ENCODE results near the gene FUZ.

DNA sequence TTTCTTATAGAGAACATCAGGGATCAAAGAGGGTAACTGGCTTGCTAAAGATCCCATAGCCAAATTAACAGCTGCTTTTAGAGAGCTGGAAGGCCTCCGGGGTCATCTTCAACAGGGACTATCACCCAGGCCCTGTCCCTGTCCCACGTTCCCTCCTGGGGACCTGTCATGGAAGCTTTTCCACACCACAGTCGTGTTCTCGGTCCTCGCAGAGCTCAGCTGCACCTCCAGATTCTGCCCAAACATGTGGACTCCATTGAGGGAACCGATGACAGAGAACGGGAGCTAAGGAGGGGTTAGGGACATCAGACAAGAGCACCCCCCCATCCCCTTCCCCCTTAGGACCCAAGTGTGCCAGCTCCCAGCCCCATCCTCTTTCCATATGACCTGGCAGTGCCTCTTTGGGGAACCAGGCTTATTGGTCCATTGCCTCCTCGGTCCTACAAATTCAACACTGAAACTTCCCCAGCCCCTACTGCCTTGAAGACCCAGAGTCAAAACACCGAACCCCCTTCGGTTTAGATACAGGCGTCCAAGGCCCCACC is 568 bp downstream of the FUZ start:
- TF ChIP-seq, protein P1, sequence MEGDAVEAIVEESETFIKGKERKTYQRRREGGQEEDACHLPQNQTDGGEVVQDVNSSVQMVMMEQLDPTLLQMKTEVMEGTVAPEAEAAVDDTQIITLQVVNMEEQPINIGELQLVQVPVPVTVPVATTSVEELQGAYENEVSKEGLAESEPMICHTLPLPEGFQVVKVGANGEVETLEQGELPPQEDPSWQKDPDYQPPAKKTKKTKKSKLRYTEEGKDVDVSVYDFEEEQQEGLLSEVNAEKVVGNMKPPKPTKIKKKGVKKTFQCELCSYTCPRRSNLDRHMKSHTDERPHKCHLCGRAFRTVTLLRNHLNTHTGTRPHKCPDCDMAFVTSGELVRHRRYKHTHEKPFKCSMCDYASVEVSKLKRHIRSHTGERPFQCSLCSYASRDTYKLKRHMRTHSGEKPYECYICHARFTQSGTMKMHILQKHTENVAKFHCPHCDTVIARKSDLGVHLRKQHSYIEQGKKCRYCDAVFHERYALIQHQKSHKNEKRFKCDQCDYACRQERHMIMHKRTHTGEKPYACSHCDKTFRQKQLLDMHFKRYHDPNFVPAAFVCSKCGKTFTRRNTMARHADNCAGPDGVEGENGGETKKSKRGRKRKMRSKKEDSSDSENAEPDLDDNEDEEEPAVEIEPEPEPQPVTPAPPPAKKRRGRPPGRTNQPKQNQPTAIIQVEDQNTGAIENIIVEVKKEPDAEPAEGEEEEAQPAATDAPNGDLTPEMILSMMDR (conservative IDR thresholded peaks at IDR 0.05; ENCODE audit: low read length), result no peak
- no peak for TF ChIP-seq EZH2phosphoT487 (IDR thresholded peaks at IDR 0.05; ENCODE audit: borderline replicate concordance)

All from Loucy (cell line).